NCI-H526 (cell line): ENCODE results near the gene SSRP1.
"Not testable (repeated sequence)": the region's sequence is repeated elsewhere in the genome, so short reads cannot be mapped to it uniquely, and the experiment has no call there.

Experiments
- DNase-seq, 2 experiments: peaks; one replicate each; lab custom pipeline; 2025; lab: John Stamatoyannopoulos, UW

Gene SSRP1

DNA sequence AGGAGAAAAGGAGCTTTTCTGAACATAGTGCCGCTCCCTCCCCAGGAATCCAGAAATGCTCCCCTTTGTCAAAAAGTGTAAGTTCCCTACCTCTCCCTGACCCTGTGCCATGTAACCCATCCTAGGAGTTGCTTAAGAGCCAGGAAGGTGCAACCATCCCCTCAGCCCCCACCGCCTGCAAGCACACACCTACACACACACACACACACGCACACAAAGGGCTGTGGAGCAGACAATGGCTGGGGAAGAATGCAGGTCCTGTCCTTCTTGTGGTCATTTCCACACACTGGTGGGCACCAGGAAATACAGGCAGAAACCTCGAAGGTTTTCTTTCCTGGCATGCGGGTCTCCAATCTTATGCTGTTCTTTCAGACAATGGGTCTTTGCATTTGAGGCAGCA is 3.6 kb upstream of the SSRP1 start:
- no peak for DNase-seq

DNA sequence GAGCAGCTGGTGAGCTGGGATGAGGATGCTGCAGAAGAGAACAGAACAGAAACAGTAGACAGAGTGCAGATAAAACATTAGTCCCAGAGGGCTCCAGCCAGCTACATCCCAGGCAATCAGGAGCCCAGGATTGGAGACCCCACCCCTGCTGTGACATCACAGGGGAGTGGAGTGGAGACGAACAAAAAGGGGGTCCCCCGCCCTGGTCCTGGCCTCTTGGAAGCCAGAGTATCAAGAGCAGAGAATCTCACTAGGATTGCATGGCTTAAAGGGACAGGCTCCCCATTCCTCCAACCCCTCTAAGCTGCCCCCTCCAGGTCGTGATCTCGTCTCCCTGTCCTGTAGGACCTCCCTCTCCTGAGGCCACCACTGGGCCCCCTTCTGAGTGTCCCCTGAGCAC is 2.5 kb upstream of the SSRP1 start, which contains the start of gene P2RX3:
P2RX3 (plus strand) TSS at position 211 of the 400 bp plus-strand sequence. CDS start 199 bp downstream, outside the sequence.
- no peak for DNase-seq

DNA sequence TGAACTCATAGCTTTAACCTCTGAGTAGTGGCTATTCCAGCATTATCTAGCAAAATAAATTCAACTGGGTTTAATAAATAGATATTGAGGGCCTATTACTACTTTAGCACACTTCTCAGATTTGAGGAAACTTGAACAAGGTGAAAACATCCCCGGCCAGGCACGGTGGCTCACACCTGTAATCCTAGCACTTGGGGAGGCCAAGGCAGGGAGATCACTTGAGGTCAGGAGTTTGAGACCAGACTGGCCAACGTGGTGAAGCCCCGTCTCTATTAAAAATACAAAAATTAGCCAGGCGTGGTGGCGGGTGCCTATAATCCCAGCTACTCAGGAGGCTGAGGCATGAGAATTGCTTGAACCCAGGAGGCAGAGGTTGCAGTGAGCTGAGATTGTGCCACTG is 1.2 kb upstream of the SSRP1 start:
- DNase-seq, result not testable (repeated sequence)

- no peak for DNase-seq
Observed at GRCh38 chr11:57336111-57336666, 497 bp upstream of the SSRP1 start.

- no peak for DNase-seq
Observed at GRCh38 chr11:57335023-57335342, 709 bp downstream of the SSRP1 start.

GRCh38 chr11:57332694-57333440 is 2.8 kb downstream of the SSRP1 start:
- no peak for DNase-seq

- no peak for DNase-seq
Observed at GRCh38 chr11:57331720-57332119, 4.0 kb downstream of the SSRP1 start.

DNA sequence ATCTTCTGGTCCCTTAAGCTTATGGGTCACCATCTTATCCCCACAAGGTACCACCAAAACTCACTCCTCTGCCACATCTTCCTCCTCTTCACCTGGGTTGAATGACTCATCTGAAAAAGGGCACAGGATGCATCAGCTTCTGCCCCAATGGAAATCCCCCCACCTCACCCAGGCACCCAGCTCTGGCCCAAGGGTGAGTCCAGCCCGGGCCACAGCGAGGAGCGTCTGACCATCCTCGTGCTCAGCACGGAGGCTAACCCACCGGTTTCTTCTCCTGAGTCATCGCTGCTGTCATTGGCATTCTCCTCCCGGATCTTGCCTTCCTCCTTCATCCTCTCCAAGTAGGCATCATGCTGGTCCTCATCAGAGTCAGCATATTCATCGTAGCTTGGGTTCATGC is 5.7 kb downstream of the SSRP1 start:
- DNase-seq, result no peak

DNA sequence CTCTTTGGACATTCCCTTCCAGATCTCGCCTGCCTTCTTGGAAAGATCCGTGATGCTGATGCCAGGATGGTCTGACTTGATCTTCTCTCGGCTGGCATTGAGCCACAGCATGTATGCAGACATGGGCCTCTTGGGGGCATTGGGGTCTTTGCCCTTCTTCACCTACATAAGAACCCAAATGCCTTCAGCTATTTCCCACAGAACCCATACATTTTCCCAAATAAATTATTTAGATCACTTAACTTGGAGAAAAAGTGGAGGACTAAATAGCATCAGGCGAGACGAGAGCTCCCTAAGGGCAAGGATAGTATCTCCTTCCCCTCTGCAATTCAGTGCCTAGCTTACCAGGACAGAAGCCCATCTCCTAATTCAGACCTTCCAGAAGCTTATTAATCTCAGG is 8.0 kb downstream of the SSRP1 start:
- no peak for DNase-seq

GRCh38 chr11:57325735-57326048 is 10.0 kb downstream of the SSRP1 start:
- DNase-seq, result peak; percentile 48 to 65

DNA sequence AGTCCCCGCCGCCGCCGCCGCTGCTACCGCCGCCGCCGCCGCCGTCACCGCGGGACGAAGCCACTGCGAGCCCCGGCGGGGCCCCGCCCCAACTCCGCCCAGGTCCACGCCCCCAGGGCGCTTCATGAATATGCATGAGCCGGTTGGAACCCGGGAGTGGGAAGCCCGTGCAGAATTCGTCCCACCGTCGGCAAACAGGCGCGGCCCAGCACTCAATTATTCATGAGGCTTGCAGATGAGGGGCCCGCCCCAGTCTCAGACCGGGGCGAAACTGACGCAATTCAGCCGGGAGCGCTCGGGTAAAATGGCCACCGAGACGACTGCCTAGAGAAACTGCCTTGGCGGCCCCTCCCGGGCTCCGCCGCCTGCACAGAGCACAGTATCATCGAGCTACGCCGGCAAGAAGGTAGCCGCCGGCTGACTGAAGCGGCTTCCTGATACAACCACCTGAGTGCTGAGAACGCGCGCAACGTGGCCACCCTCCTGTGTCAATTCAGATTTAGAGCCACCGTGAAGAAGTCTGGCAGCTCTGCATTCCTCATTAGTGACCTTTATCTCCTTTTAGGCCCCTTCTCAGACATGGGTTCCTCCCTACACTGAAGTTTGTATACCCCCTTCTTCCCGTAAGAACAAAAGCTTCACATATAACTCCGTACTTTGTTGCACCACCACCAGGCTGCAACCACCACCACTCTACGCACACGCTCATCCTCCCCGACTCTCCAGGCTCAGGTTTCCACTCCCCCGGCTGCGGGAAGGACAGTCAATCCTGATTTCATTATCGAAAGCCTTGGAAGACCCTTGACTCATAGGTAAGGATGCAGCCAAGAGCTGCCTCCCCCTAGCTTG is 10.6 kb downstream of the SSRP1 start, which contains the start of gene TNKS1BP1:
TNKS1BP1 (minus strand) TSS at position 67 of the 849 bp plus-strand sequence. CDS start 3,067 bp downstream, outside the sequence.
- DNase-seq, result peak; percentile 95 to 98

GRCh38 chr11:57324154-57324885 is 11.4 kb downstream of the SSRP1 start:
- peak; percentile 25 to 85 for DNase-seq

DNA sequence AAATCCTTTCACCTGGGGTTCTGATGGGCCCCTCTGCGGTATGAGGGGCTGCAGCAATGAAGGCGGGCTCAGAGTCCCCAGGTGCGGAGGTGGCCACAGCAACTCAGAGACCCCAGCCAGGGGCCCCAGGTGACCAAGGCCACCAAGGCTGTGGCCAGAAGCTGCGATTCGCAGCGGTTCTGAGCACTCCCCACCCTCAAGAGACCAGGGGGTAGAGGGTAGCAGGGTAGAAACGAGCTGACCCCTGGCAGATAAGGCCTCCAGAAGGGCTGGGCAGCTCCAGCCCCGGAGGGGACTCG is 11.9 kb downstream of the SSRP1 start:
- no peak for DNase-seq

DNA sequence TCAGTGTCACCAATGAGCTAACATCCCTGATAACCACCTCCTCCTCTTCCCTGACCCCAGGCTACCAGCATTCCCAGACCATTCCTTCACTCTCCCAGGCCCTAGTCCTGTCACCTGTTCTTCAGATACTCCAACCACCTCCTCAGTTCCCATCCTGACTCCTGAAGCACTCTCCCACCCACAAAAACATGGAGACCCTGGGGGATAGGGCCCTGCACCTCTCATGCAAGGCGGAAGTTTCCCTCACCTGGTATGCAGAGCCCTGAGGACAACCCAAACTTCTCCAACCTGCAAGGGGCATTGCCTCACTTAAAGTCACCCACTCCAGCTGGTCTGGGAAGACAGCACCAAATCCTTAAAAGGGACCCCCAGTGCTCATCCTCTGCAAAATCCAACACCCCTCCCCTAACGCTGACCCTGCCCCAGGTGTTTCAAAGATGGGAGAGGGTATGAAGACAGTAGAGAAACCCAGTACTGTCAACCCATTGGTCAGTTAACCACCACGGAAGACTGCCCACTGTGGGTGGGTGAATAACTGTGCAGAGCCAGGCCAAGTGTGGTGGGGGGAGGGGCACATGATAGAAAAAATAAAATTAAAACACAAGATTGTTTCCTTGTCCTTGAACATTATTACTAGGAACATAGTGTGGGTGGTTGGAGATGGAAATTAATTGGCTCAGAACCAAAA is 12.4 kb downstream of the SSRP1 start:
- peak in 1 of 2 experiments; percentile 32 for DNase-seq

DNA sequence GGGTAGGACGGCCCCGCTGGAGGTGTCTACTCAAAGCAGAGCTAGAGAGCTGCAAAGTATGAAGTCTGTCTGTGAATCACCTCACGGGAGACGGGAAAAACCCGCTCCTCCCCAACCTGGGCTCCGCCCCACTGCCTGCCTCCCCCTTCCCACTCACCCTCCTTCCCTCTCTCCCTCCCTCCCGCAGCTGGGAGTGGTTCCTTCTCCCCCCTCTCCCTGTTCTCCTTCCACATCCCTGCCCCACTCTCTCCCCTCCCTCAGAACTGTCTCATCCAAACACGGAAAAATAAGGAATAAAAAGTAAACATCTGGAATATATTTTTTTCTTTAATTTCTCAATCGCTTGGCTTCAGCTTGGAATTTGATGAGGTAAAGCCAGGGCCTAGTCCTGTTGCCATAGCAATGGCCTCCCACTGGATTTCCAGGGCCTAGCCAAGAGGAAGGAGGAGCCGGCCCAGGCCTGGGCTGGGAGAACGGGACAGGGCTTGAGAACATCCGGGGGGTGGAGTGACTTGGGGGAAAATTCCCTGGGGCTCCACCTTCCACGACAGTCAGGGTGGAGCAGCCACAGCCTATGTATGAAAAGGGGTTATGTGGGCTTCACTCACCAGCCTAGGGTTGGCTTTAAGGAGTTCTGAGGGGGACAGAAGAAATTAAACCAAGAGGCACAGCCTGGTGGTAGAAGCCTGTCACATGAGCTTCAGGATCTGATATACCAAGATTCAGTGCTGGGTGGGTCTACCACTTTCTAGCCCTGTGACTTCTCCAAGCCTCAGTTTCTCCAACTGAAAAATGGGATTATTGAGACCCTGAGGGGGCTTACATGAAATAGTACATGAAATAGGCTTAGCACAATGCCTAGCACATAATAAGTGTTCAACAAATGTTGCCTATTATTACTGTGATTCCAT is 13.2 kb downstream of the SSRP1 start:
- peak; percentile 44 to 63 for DNase-seq

- no peak for DNase-seq
Observed at GRCh38 chr11:57321388-57322255, 14.1 kb downstream of the SSRP1 start.

GRCh38 chr11:57320719-57321387 is 14.8 kb downstream of the SSRP1 start:
- no peak for DNase-seq

DNA sequence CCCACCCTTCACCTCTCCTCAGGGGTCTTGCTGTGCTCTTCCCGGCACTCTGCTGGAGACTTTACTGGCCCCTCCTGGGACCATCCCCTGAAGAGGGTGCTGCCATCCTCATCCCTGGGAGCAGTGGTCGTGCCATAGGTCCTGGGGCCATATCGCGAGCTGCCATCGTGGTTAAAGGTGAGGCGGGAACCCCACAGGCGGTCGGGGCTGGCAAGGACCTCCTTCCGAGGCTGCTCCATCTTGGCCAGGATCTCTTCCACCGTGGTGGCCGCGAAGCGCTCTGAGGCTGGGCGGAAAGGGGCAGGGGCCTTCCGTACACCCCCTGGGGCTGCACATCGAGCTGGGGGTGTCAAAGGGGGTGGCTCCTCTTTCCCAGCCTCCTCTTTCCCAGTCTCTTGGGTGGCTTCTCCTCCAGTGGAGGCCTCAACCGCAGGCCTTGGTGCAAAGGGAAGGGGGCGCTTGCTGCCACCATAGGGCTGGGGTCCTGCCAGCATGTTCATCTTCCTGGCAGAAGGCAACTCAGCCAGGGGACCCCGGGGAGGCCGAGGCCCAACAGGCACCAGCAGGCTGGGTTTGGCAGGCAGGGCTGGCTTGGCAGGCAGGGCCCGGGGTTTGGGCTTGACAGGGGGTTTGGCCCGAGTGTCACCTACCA is 15.5 kb downstream of the SSRP1 start:
- DNase-seq, result no peak

- DNase-seq, result no peak
Observed at GRCh38 chr11:57318178-57318577, 17.5 kb downstream of the SSRP1 start.
